Measurements from ENCODE around the gene DTNB.

- TF ChIP-seq CTCF (IDR thresholded peaks at IDR 0.05) (no peak), POLR2AphosphoS5 (IDR thresholded peaks at IDR 0.05) (no peak), EP300 (IDR thresholded peaks at IDR 0.05) (no peak), POLR2A (IDR thresholded peaks at IDR 0.05) (no peak)
Observed at GRCh38 chr2:25491003-25491696, 182.2 kb downstream of the DTNB start.
